HG03196 (cell line): ENCODE results near the gene RALBP1.

Source experiments
- ATAC-seq: cut with Tn5 transposase; IDR thresholded peaks from one replicate; pipeline ENCODE4 v1.9.1; 2021; ENCODE audit not compliant: unreplicated experiment

The RALBP1 gene

GRCh38 chr18:9507565-9508088 lies 32.3 kb downstream of the RALBP1 start:
- no peak for ATAC-seq

- no peak for ATAC-seq
Observed at GRCh38 chr18:9508446-9509025, 33.2 kb downstream of the RALBP1 start.

- no peak for ATAC-seq
Observed at GRCh38 chr18:9513971-9514512, 38.7 kb downstream of the RALBP1 start.

GRCh38 chr18:9516437-9517064 lies 41.2 kb downstream of the RALBP1 start:
- no peak for ATAC-seq

GRCh38 chr18:9517869-9518268 lies 42.6 kb downstream of the RALBP1 start:
- ATAC-seq, result no peak

- ATAC-seq, result no peak
Observed at GRCh38 chr18:9519399-9519798, 44.1 kb downstream of the RALBP1 start.

GRCh38 chr18:9520666-9521065 lies 45.4 kb downstream of the RALBP1 start:
- ATAC-seq, result no peak

GRCh38 chr18:9521770-9522169 lies 46.5 kb downstream of the RALBP1 start:
- ATAC-seq, result no peak

- no peak for ATAC-seq
Observed at GRCh38 chr18:9522952-9523351, 47.6 kb downstream of the RALBP1 start.

- ATAC-seq, result no peak
Observed at GRCh38 chr18:9526458-9526857, 51.1 kb downstream of the RALBP1 start.

- ATAC-seq, result no peak
Observed at GRCh38 chr18:9530226-9531009, 55.1 kb downstream of the RALBP1 start.

- ATAC-seq, result no peak
Observed at GRCh38 chr18:9531791-9532410, 56.6 kb downstream of the RALBP1 start.

- ATAC-seq, result no peak
Observed at GRCh38 chr18:9534844-9535243, 59.5 kb downstream of the RALBP1 start.

- no peak for ATAC-seq
Observed at GRCh38 chr18:9535430-9535991, 60.2 kb downstream of the RALBP1 start.

- no peak for ATAC-seq
Observed at GRCh38 chr18:9536354-9537152, 61.2 kb downstream of the RALBP1 start.

GRCh38 chr18:9537677-9538076 lies 62.4 kb downstream of the RALBP1 start:
- ATAC-seq, result no peak

GRCh38 chr18:9539283-9539682 lies 64.0 kb downstream of the RALBP1 start:
- no peak for ATAC-seq

- ATAC-seq, result no peak
Observed at GRCh38 chr18:9539938-9540337, 64.6 kb downstream of the RALBP1 start.

- ATAC-seq, result no peak
Observed at GRCh38 chr18:9542924-9543323, 67.6 kb downstream of the RALBP1 start.

- no peak for ATAC-seq
Observed at GRCh38 chr18:9545029-9545428, 69.7 kb downstream of the RALBP1 start.
